Adrenal gland (tissue), 5 donors: ENCODE measurements around the gene OAS3.

Experiments
- POLR2A ChIP-seq, 2 donors: fragments of 450-650 bp; IDR thresholded peaks; one replicate each; pipeline ENCODE4 v1.6.1; 2017; ENCODE audit warnings: antibody characterized with exemption in 2 of 2, mild to moderate bottlenecking in 2 of 2, moderate library complexity in 1 of 2
- TF ChIP-seq, protein P1 (sequence below), 6 experiments: fragments of 450-650 bp in 4 of 6; fragments of 200-600 bp in 2 of 6; sonication (generic) in 1 of 6; IDR thresholded peaks; 1 replicate in 5 of 6; 2 replicates in 1 of 6; pipeline versions ENCODE4 v1.5.1 to v1.8.0; 2016 to 2021; ENCODE audit warnings: antibody characterized with exemption in 6 of 6, mild to moderate bottlenecking in 2 of 6, moderate library complexity in 1 of 6
- donor health status: DM: no; HTN: no; CAD: no.

DNA sequence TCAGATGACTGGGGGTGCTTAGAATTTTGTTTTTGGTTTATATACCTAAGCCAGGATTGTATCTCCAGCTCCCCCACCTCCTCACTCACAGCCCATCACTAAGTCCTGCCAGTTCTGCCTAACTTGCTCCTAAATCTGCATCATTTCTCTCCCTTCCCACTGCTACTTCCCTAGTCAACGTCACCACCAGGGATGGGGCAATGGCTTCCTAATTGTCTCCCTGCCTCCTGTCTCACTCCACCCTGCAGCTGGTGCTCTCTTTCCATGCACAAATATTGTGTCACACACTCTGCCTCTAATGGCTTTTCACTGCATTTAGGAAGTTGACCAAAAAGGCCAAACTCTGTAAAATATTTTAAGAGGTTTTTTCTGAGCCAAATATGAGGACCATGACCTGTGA, 51.5 kb downstream of the OAS3 start:
- no peak for TF ChIP-seq POLR2A (IDR thresholded peaks at IDR 0.05)
- TF ChIP-seq, protein P1, sequence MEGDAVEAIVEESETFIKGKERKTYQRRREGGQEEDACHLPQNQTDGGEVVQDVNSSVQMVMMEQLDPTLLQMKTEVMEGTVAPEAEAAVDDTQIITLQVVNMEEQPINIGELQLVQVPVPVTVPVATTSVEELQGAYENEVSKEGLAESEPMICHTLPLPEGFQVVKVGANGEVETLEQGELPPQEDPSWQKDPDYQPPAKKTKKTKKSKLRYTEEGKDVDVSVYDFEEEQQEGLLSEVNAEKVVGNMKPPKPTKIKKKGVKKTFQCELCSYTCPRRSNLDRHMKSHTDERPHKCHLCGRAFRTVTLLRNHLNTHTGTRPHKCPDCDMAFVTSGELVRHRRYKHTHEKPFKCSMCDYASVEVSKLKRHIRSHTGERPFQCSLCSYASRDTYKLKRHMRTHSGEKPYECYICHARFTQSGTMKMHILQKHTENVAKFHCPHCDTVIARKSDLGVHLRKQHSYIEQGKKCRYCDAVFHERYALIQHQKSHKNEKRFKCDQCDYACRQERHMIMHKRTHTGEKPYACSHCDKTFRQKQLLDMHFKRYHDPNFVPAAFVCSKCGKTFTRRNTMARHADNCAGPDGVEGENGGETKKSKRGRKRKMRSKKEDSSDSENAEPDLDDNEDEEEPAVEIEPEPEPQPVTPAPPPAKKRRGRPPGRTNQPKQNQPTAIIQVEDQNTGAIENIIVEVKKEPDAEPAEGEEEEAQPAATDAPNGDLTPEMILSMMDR (IDR thresholded peaks at IDR 0.05), result no peak
